ENCODE measurements around the gene BABAM2. TPM values are rescaled to one million over a fixed set of nuclear protein-coding genes. Genes with fewer than 3 reads are reported as not detected.

BABAM2 gene
- total and polyA plus RNA-seq, 2 of the 4 experiments (the other 2 are of a cell fraction), result 20.9 to 23.1 TPM

DNA sequence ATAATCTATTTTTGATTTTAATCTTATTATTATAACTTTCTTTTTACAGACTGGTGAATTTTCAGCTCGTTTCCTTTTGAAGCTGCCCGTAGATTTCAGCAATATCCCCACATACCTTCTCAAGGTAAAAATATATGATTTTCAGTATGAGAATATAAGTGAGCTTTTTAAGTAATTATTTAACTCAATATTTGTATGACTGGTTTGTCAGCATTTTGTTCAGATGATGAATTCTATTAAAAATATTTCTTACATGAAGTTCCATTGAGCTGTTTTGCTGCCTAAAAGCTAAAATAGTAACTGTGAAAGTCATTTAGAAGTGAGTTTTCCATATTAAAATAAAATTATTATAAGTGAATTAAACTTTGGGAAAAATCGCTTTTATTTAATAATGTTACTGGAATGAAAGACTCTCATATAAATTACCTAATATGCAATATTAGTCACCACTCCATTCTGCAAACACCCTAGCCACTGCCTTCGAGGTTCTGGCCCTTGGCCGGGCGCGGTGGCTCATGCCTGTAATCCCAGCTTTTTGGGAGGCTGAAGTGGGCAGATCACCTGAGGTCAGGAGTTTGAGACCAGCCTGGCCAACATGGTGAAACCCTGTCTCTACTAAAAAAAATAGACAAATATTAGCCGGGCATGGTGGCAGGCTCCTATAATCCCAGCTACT, 155.3 kb downstream of the BABAM2 start:
- no peak overlapping the region for H3K4me3 ChIP-seq (ENCODE audit: insufficient read depth, low read depth, low read length)
- H3K27ac ChIP-seq (ENCODE audit: insufficient read depth, low read length), result no peak overlapping the region
- H3K23ac ChIP-seq (ENCODE audit: low read depth, low read length), result no peak overlapping the region
- no peaks in the 10 kb centered on the region for H3K36me3 ChIP-seq (ENCODE audit: control insufficient read depth, insufficient read depth, low read length)
- H4K91ac ChIP-seq (ENCODE audit: insufficient read depth, low read depth, low read length), result no peak overlapping the region
- H3K4ac ChIP-seq (ENCODE audit: low read depth, low read length), result no peak overlapping the region
- H3K18ac ChIP-seq (ENCODE audit: low read depth, low read length), result no peak overlapping the region
- H3K4me2 ChIP-seq (ENCODE audit: low read depth, low read length), result no peak overlapping the region
- H3K79me1 ChIP-seq (ENCODE audit: low read depth in 1 of 2, low read length in 2 of 2), result no peaks in the 10 kb centered on the region
- DNase-seq, result no peak
- H2BK20ac ChIP-seq (ENCODE audit: low read depth, low read length), result no peak overlapping the region
- no TSS peak for BruUV-seq (replicated peaks)
- H4K20me1 ChIP-seq (ENCODE audit: insufficient read depth, low read length), result no peaks in the 10 kb centered on the region
- no CpG with 5 or more reads among the region's 8 CpGs for WGBS, 2 experiments (ENCODE audit: extremely low coverage in 2 of 2, insufficient read length in 1 of 2)
- peaks cover 10% of the 10 kb centered on the region for H3K4me1 ChIP-seq (ENCODE audit: control insufficient read depth, insufficient read depth, low read length)
- H3K56ac ChIP-seq (ENCODE audit: extremely low read depth, insufficient read depth, low read length), result no peak overlapping the region
- H3K27me3 ChIP-seq (ENCODE audit: control insufficient read depth, insufficient read depth, low read length), result no peaks in the 10 kb centered on the region
- CTCF ChIA-PET, result no interaction called here
- in situ Hi-C loops (cut with MboI; ENCODE audit: low sequenced_read_pairs) (no loop called here), intact Hi-C loops (cut with micrococcal nuclease) (no loop called here), dilution Hi-C loops (cut with HindIII; ENCODE audit: low sequenced_read_pairs, unreplicated experiment) (no loop called here)
- TF ChIP-seq CHD1 (IDR thresholded peaks at IDR 0.05; ENCODE audit: low read depth, low read length), result no peak
- TF ChIP-seq RCOR1 (IDR thresholded peaks at IDR 0.05; ENCODE audit: insufficient replicate concordance, low read length), result no peak
- H3K14ac ChIP-seq (replicated peaks; ENCODE audit: low read depth, low read length), result no peak overlapping the region
- H4K8ac ChIP-seq (ENCODE audit: low read depth in 2 of 2, low read length in 2 of 2), result no peak overlapping the region
- no peak overlapping the region for H2BK5ac ChIP-seq (ENCODE audit: low read depth, low read length, poor library complexity, severe bottlenecking)
- no peak for ATAC-seq (ENCODE audit: low read depth)
- POLR2A ChIA-PET (ENCODE audit: unreplicated experiment), result no interaction called here
- H2BK15ac ChIP-seq (ENCODE audit: low read depth, low read length), result no peak overlapping the region
- H3K9ac ChIP-seq (ENCODE audit: low read depth, low read length), result no peak overlapping the region
- no peak overlapping the region for H2BK120ac ChIP-seq (ENCODE audit: low read depth, low read length)
- no peak overlapping the region for H4K5ac ChIP-seq (ENCODE audit: low read depth, low read length)
- 0 out of 2 replicates have a peak, but pooled peaks cover 2% of the 10 kb centered on the region for H3K9me1 ChIP-seq (ENCODE audit: insufficient read depth, low read length)
- no peak overlapping the region for H2AFZ ChIP-seq (replicated peaks; ENCODE audit: low read length, poor library complexity)
- H3K9me3 ChIP-seq (ENCODE audit: control insufficient read depth, insufficient read depth, low read length), result no peaks in the 10 kb centered on the region
- no peak overlapping the region for H2AK9ac ChIP-seq (replicated peaks; ENCODE audit: low read depth, low read length, poor library complexity)
- H2AK5ac ChIP-seq (ENCODE audit: low read depth, low read length), result no peak overlapping the region
